SH-SY5Y (cell line): ENCODE data around the gene KCNG2.

Source experiments
- GATA2 ChIP-seq: IDR thresholded peaks from 2 replicates; pipeline ENCODE4 v1.6.1; 2011; ENCODE audit warnings: mild to moderate bottlenecking, low read depth, low read length
- GATA3 ChIP-seq: IDR thresholded peaks from 2 replicates; pipeline ENCODE4 v1.6.1; 2011; ENCODE audit warnings: low read depth, mild to moderate bottlenecking, low read length, moderate library complexity

GRCh38 chr18:79776674-79777073, 21.1 kb upstream of the KCNG2 start:
- TF ChIP-seq GATA2 (no peak), GATA3 (no peak)
